Measurements from ENCODE around the gene IGSF21. TPM values are rescaled to one million over a fixed set of nuclear protein-coding genes. Genes with fewer than 3 reads are reported as not detected.

Gene IGSF21
- total RNA-seq, 1 donor from 2014 or later = 4.5 TPM

- DNase-seq (ENCODE audit: low spot score) = no peak
- no peak for ATAC-seq
- intact Hi-C loops (cut with DNase I) = no loop called here
Observed at GRCh38 chr1:18397641-18398040, 290.0 kb downstream of the IGSF21 start.

GRCh38 chr1:18398791-18399530, 291.4 kb downstream of the IGSF21 start:
- intact Hi-C loops (cut with DNase I) = no loop called here
- no peak for ATAC-seq
- DNase-seq (ENCODE audit: low spot score) = no peak

- ATAC-seq = no peak
- no peak for DNase-seq (ENCODE audit: low spot score)
- intact Hi-C loops (cut with DNase I) = no loop called here
Observed at GRCh38 chr1:18400347-18401102, 292.9 kb downstream of the IGSF21 start.

- intact Hi-C loops (cut with DNase I) = no loop called here
- DNase-seq (ENCODE audit: low spot score) = no peak
- no peak for ATAC-seq
Observed at GRCh38 chr1:18401921-18402320, 294.3 kb downstream of the IGSF21 start.

DNA sequence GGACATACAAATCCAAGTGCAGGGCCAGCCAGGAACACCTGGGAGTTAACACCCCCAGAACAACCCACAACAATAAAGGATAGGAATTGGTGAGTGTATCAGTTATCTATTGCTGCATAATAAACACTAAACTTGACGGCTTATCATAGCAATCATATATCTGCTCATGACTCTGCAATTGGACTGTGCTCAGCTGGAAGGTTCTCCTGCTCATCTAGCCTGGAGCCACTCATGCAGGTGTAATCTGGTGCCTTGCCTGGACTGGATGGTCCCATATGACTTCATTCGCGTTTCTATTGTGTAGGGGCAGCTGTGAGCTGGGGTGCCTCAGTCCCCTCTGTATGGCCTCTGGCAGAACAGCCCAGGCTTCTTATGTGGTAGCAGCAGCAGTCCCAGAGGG, 296.9 kb downstream of the IGSF21 start:
- no peak for ATAC-seq
- no peak for DNase-seq (ENCODE audit: low spot score)
- intact Hi-C loops (cut with DNase I) = no loop called here

- intact Hi-C loops (cut with DNase I) = no loop called here
- ATAC-seq (no peak), DNase-seq (ENCODE audit: low spot score) (no peak)
Observed at GRCh38 chr1:18407166-18408045, 299.8 kb downstream of the IGSF21 start.

- intact Hi-C loops (cut with DNase I) = no loop called here
- ATAC-seq (no peak), DNase-seq (ENCODE audit: low spot score) (no peak)
Observed at GRCh38 chr1:18408656-18409370, 301.2 kb downstream of the IGSF21 start.

DNA sequence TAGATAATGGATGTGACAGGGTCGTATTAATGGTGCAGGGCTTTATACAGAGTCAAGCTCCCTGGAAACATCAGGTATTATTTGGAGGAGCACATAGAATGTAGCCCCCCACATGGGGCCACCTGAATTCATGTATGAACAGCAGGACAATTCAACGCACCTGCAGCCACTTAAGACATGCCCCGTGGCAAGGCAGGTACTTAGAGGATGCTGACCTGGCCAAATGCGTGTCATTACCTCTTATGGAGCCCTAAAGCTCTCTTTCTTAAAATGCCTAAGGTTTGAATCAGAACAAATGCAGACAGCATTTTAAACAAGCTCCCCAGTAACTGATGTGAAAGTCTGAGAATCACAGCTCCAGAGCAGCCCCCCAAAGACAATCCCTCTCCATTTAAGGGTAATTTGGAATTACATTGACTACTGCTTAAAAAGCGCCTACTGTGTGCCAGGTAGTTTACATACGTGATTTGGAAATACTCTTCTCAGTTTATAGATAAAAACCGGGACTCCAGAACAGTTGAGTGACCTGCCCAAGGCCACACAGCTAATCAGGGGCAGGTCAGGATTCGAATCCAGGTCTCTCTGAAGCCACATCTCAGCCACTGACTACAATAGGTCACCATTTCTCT, 302.1 kb downstream of the IGSF21 start:
- no peak for DNase-seq (ENCODE audit: low spot score)
- intact Hi-C loops (cut with DNase I) = no loop called here
- ATAC-seq = no peak

- DNase-seq (ENCODE audit: low spot score) = no peak
- ATAC-seq = no peak
- intact Hi-C loops (cut with DNase I) = no loop called here
Observed at GRCh38 chr1:18410407-18410806, 302.8 kb downstream of the IGSF21 start.

DNA sequence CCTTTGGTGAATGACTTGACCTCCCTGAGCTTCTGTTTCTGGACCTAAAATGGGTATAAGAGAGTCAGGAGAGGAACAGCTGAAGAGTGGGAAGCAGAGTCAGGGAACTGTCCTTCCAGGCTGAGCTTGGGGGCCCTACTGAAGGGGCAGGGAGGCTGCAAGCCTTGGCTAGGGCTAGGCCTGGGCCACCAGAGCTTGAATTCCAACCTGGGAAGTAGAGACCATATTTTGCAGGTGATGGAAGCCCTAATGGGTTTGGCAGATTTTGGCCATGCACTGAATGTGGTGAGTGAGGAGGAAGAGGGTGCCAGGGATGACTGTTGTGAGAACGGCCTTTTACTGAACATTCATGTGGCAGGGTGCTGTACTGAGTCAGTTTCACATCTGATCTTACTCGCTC, 303.7 kb downstream of the IGSF21 start:
- DNase-seq (ENCODE audit: low spot score) (no peak), ATAC-seq (no peak)
- intact Hi-C loops (cut with DNase I) = no loop called here

- DNase-seq (ENCODE audit: low spot score) = no peak
- ATAC-seq = no peak
Observed at GRCh38 chr1:18411820-18412641, 304.4 kb downstream of the IGSF21 start.

GRCh38 chr1:18412882-18413353, 305.3 kb downstream of the IGSF21 start:
- intact Hi-C loops (cut with DNase I) = no loop called here
- DNase-seq (ENCODE audit: low spot score) = no peak
- ATAC-seq = no peak

More at GRCh38 chr1:18411820-18412641, 304.4 kb downstream of the IGSF21 start:
- intact Hi-C loops (cut with DNase I) = no loop called here

DNA sequence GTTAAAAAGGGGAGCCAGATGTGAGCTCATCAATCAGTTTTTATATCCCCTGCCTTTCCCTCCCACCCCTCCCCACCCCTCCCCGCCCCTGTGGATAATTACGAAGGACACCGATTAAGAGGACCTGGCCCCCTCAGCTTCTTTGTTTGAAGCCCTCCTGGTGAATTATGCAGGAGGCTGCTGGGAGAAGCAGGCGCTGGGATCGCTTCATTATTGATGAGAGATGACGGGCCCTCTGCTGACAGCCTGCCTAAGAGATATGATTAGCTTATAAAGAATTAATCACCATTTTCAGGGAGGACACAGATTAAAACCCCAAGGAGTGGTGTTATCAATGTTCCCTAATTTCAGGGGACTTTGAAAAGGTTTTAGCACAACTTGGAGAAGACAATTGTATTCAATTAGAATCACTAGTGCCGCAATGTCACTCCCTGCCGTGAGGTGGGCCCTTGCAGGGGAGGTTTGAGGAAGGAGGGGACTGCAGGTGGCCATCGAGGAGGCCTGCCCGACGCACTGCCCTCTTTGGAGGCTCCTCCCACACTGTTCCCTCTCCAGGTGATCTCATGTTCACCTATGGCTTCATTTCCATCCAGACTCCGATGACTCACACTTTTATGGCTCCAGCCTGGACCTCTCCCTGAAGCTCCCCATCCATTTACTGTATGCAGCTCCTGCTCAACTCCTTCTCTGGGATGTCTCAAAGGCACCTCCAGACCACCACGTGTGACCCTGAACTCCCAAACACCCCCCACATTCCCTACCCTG, 306.1 kb downstream of the IGSF21 start:
- no peak for DNase-seq (ENCODE audit: low spot score)
- intact Hi-C loops (cut with DNase I) = no loop called here
- ATAC-seq = no peak

DNA sequence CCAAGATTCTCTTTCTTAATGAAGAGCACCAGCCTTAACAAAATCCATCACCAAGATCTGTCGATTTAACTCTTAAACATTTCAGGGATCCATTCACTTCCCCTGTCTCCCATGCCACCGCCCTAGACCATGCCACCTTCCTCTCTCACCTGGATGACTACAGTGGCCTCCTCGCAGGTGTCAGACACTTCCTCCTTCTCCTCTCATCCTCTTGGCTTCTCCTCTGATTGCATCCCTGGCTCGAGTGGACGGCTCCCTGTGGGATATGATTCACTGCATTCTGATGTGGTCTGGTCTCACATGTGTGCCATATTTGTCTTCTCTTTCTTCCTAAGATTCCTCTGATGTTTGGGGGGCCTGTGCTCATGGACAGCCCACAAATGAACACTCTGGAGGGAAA, 306.7 kb downstream of the IGSF21 start:
- intact Hi-C loops (cut with DNase I) = no loop called here
- ATAC-seq = no peak

DNA sequence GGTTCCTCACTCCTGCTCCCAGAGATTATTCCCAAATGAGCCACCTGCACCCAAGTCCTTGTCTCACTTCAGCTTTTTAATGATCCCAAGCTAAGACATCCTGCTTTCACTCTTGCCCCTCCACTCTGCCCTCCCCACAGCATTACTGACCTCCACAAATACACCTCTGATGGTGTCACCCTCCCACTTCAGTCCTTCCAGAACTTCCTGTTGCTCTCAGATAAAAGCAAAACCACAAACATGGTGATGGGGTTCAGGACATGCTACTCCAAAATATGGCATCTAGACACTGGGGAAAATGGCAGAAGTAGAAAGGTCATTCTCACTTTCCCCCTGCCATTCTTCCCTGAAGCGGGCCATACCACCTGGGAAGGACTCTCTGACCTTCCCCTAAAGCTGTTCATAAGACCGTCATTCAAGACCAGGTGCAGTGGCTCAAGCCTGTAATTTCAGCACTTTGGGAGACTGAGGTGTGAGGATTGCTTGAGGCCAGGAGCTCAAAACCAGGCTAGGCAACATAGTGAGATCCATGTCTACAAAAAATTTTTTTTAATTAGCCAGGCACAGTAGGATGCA, 307.4 kb downstream of the IGSF21 start:
- ATAC-seq (no peak), DNase-seq (ENCODE audit: low spot score) (no peak)
- intact Hi-C loops (cut with DNase I) = no loop called here

More for the DNA sequence above, 306.7 kb downstream of the IGSF21 start:
- no peak for DNase-seq (ENCODE audit: low spot score)

GRCh38 chr1:18415448-18416027, 307.9 kb downstream of the IGSF21 start:
- DNase-seq (ENCODE audit: low spot score) (no peak), ATAC-seq (no peak)
- intact Hi-C loops (cut with DNase I) = no loop called here

All from sciatic nerve (tissue), 2 donors.